HUES48 (cell line): ENCODE data around the gene ATXN7L1.

Source experiments
- H3K27ac ChIP-seq: one replicate; pipeline ENCODE4 v1.7.0; 2013; ENCODE audit warnings: low read depth, low read length, inconsistent platforms
- H3K27me3 ChIP-seq: 2 replicates; pipeline ENCODE4 v1.6.1; 2013; ENCODE audit warnings: mild to moderate bottlenecking, low read length; ENCODE audit not compliant: control insufficient read depth, insufficient read depth
- H3K36me3 ChIP-seq: 2 replicates; pipeline ENCODE4 v1.6.1; 2013; ENCODE audit warnings: low read length; ENCODE audit not compliant: control insufficient read depth, insufficient read depth
- H3K4me1 ChIP-seq: 2 replicates; pipeline ENCODE4 v1.6.1; 2013; ENCODE audit warnings: mild to moderate bottlenecking, low read length; ENCODE audit not compliant: control insufficient read depth, insufficient read depth
- H3K4me3 ChIP-seq: 2 replicates; pipeline ENCODE4 v1.5.1; 2013; ENCODE audit warnings: mild to moderate bottlenecking, low read depth, low read length
- H3K9ac ChIP-seq: 2 replicates; pipeline ENCODE4 v1.6.1; 2013; ENCODE audit warnings: mild to moderate bottlenecking, low read depth, low read length, moderate library complexity
- H3K9me3 ChIP-seq: 2 replicates; pipeline ENCODE4 v1.6.1; 2013; ENCODE audit warnings: low read length; ENCODE audit not compliant: control insufficient read depth, insufficient read depth

ATXN7L1 gene

GRCh38 chr7:105652359-105652993 is 223.9 kb downstream of the ATXN7L1 start:
- Histone ChIP-seq H3K36me3 (peaks cover 9% of the 10 kb centered on the region; the same call in 1 of the 2 replicates), H3K9me3 (no peaks in the 10 kb centered on the region), H3K27me3 (no peaks in the 10 kb centered on the region), H3K27ac (peak overlapping the region; percentile 46), H3K4me1 (peaks cover 61% of the 10 kb centered on the region), H3K9ac (no peak overlapping the region), H3K4me3 (no peak overlapping the region)

- Histone ChIP-seq H3K27me3 (no peaks in the 10 kb centered on the region), H3K4me1 (peaks cover 60% of the 10 kb centered on the region), H3K4me3 (no peak overlapping the region), H3K27ac (peak overlapping the region; percentile 46), H3K9me3 (no peaks in the 10 kb centered on the region), H3K9ac (no peak overlapping the region), H3K36me3 (peaks cover 9% of the 10 kb centered on the region; the same call in 1 of the 2 replicates)
Observed at GRCh38 chr7:105651798-105652197, 224.6 kb downstream of the ATXN7L1 start.

GRCh38 chr7:105650382-105650970 is 225.9 kb downstream of the ATXN7L1 start:
- Histone ChIP-seq H3K27ac (no peak overlapping the region), H3K4me1 (peaks cover 48% of the 10 kb centered on the region), H3K36me3 (peaks cover 9% of the 10 kb centered on the region; the same call in 1 of the 2 replicates)

GRCh38 chr7:105649727-105650381 is 226.5 kb downstream of the ATXN7L1 start:
- H3K9ac ChIP-seq = no peak overlapping the region
- peaks cover 42% of the 10 kb centered on the region for H3K4me1 ChIP-seq
- H3K36me3 ChIP-seq = peaks cover 9% of the 10 kb centered on the region; the same call in 1 of the 2 replicates
- no peaks in the 10 kb centered on the region for H3K27me3 ChIP-seq
- no peak overlapping the region for H3K4me3 ChIP-seq
- H3K9me3 ChIP-seq = no peaks in the 10 kb centered on the region
- peak overlapping the region; percentile 50 for H3K27ac ChIP-seq

More at GRCh38 chr7:105650382-105650970, 225.9 kb downstream of the ATXN7L1 start:
- no peak overlapping the region for H3K9ac ChIP-seq
- no peaks in the 10 kb centered on the region for H3K9me3 ChIP-seq
- H3K4me3 ChIP-seq = no peak overlapping the region
- H3K27me3 ChIP-seq = no peaks in the 10 kb centered on the region

GRCh38 chr7:105648561-105649401 is 227.6 kb downstream of the ATXN7L1 start:
- Histone ChIP-seq H3K27me3 (no peaks in the 10 kb centered on the region), H3K4me1 (peaks cover 50% of the 10 kb centered on the region), H3K27ac (peak overlapping the region; percentile 50), H3K9ac (no peak overlapping the region), H3K4me3 (no peak overlapping the region), H3K36me3 (peaks cover 5% of the 10 kb centered on the region; the same call in 1 of the 2 replicates), H3K9me3 (no peaks in the 10 kb centered on the region)

- no peak overlapping the region for H3K9ac ChIP-seq
- peaks cover 6% of the 10 kb centered on the region for H3K36me3 ChIP-seq
- no peak overlapping the region for H3K4me3 ChIP-seq
- no peaks in the 10 kb centered on the region for H3K9me3 ChIP-seq
- no peak overlapping the region for H3K27ac ChIP-seq
- H3K4me1 ChIP-seq = peaks cover 50% of the 10 kb centered on the region
- no peaks in the 10 kb centered on the region for H3K27me3 ChIP-seq
Observed at GRCh38 chr7:105647591-105647990, 228.8 kb downstream of the ATXN7L1 start.

- Histone ChIP-seq H3K4me3 (no peak overlapping the region), H3K9me3 (no peaks in the 10 kb centered on the region), H3K36me3 (peaks cover 15% of the 10 kb centered on the region), H3K4me1 (peaks cover 50% of the 10 kb centered on the region), H3K27ac (no peak overlapping the region), H3K9ac (no peak overlapping the region), H3K27me3 (no peaks in the 10 kb centered on the region)
Observed at GRCh38 chr7:105644937-105645336, 231.5 kb downstream of the ATXN7L1 start.

GRCh38 chr7:105643851-105644250 is 232.5 kb downstream of the ATXN7L1 start:
- Histone ChIP-seq H3K27me3 (no peaks in the 10 kb centered on the region), H3K27ac (peak overlapping the region; percentile 49), H3K36me3 (peaks cover 14% of the 10 kb centered on the region), H3K4me1 (peaks cover 49% of the 10 kb centered on the region), H3K9ac (0 out of 2 replicates have a peak overlapping the region, but pooled peaks have one; percentile 9), H3K9me3 (no peaks in the 10 kb centered on the region), H3K4me3 (no peak overlapping the region; the same call in 1 of the 2 replicates)

GRCh38 chr7:105643384-105643783 is 233.0 kb downstream of the ATXN7L1 start:
- peaks cover 49% of the 10 kb centered on the region for H3K4me1 ChIP-seq
- no peak overlapping the region; the same call in 1 of the 2 replicates for H3K4me3 ChIP-seq
- H3K27me3 ChIP-seq = no peaks in the 10 kb centered on the region
- H3K36me3 ChIP-seq = peaks cover 11% of the 10 kb centered on the region
- H3K9ac ChIP-seq = 0 out of 2 replicates have a peak overlapping the region, but pooled peaks have one; percentile 9
- H3K9me3 ChIP-seq = no peaks in the 10 kb centered on the region
- H3K27ac ChIP-seq = peak overlapping the region; percentile 52

GRCh38 chr7:105642264-105642663 is 234.1 kb downstream of the ATXN7L1 start:
- H3K9ac ChIP-seq = no peak overlapping the region
- no peaks in the 10 kb centered on the region for H3K27me3 ChIP-seq
- no peak overlapping the region for H3K27ac ChIP-seq
- no peaks in the 10 kb centered on the region for H3K9me3 ChIP-seq
- H3K36me3 ChIP-seq = peaks cover 19% of the 10 kb centered on the region
- H3K4me1 ChIP-seq = peaks cover 59% of the 10 kb centered on the region
- no peak overlapping the region for H3K4me3 ChIP-seq
